OCI-LY3 (cell line): ENCODE data around the gene ACOX1.

Experiments
- H2AFZ ChIP-seq: fragments of 200-600, 300-600 bp; shearing (Covaris generic); 2 replicates; pipeline ENCODE4 v1.6.0; 2014; ENCODE audit warnings: antibody characterized with exemption, low read depth, low read length
- H3K27ac ChIP-seq: fragments of 200-600, 300-600 bp; sonication (generic); 2 replicates; pipeline ENCODE4 v1.5.1; 2014; ENCODE audit warnings: mild to moderate bottlenecking, low read length, moderate library complexity, mixed read lengths
- H3K27me3 ChIP-seq: fragments of 200-600, 300-600 bp; sonication (generic); 2 replicates; pipeline ENCODE4 v1.6.1; 2014; ENCODE audit warnings: low read depth, low read length, mixed read lengths
- H3K36me3 ChIP-seq: fragments of 200-600, 300-600 bp; sonication (generic); replicated peaks from 2 replicates; pipeline ENCODE3; 2014; ENCODE audit warnings: low read depth, low read length, mixed read lengths
- H3K4me1 ChIP-seq: fragments of 300-600, 200-600 bp; sonication (generic); 2 replicates; pipeline ENCODE4 v1.6.1; 2014; ENCODE audit warnings: low read length, mixed read lengths
- H3K4me2 ChIP-seq: fragments of 200-600, 300-600 bp; sonication (generic); 2 replicates; pipeline ENCODE4 v1.6.1; 2014; ENCODE audit warnings: low read length, mixed read lengths
- H3K4me3 ChIP-seq: fragments of 300-600, 200-600 bp; sonication (generic); 2 replicates; pipeline ENCODE4 v1.5.1; 2014; ENCODE audit warnings: antibody characterized with exemption, mild to moderate bottlenecking, low read length, moderate library complexity
- H3K79me2 ChIP-seq: fragments of 300-600, 200-600 bp; shearing (Covaris generic); 2 replicates; pipeline ENCODE4 v1.6.1; 2014; ENCODE audit warnings: mild to moderate bottlenecking, low read length, mixed read lengths
- H3K9ac ChIP-seq: fragments of 300-600, 200-600 bp; shearing (Covaris generic); 2 replicates; pipeline ENCODE4 v1.6.0; 2014; ENCODE audit warnings: mild to moderate bottlenecking, low read length, moderate library complexity
- H3K9me3 ChIP-seq: fragments of 200-600, 300-600 bp; shearing (Covaris generic); 2 replicates; pipeline ENCODE4 v1.6.1; 2014; ENCODE audit warnings: low read length, mixed read lengths; ENCODE audit not compliant: insufficient read depth
- H4K20me1 ChIP-seq: fragments of 200-600, 300-600 bp; sonication (generic); 2 replicates; pipeline ENCODE4 v1.6.1; 2016; ENCODE audit warnings: low read length, mixed read lengths; ENCODE audit not compliant: insufficient read depth
- EZH2phosphoT487 ChIP-seq: fragments of 200-600 bp; shearing (Covaris generic); IDR thresholded peaks from 2 replicates; pipeline ENCODE4 v1.6.1; 2018; ENCODE audit warnings: antibody characterized with exemption, mixed run types, low read depth
- TF ChIP-seq, protein P1 (sequence below): fragments of 200-600, 300-600 bp; sonication (generic); IDR thresholded peaks from 2 replicates; pipeline ENCODE4 v1.5.1; 2014; ENCODE audit warnings: antibody characterized with exemption, low read length, low read depth

The ACOX1 gene

DNA sequence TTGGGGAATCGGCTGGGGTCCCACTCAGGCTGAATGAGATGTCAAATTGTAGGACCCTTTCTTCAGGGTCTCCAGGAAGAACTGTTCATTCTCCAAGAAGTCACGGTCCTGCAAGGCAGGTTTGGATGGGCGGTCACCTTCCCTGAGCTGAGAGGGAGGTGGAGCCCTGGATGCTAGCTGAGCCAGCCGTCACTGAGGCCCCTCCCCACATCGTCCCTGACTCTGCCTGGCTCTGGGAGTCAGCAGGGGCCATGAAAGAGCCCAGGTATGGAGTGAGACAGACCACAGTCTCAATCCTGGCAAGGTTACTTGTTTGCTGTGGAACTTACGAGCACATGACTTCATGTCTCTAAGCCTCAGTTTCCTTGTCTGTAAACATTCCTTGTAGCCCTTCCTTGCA is 68.3 kb downstream of the ACOX1 start:
- H3K4me3 ChIP-seq: no peak overlapping the region
- H3K4me1 ChIP-seq: peaks cover 9% of the 10 kb centered on the region
- H2AFZ ChIP-seq: no peak overlapping the region
- H3K27me3 ChIP-seq: no peaks in the 10 kb centered on the region
- H3K79me2 ChIP-seq: no peaks in the 10 kb centered on the region
- H4K20me1 ChIP-seq: no peaks in the 10 kb centered on the region
- no peak overlapping the region for H3K9ac ChIP-seq
- no peaks in the 10 kb centered on the region for H3K36me3 ChIP-seq
- no peak overlapping the region for H3K4me2 ChIP-seq
- TF ChIP-seq EZH2phosphoT487: no peak
- TF ChIP-seq, protein P1, sequence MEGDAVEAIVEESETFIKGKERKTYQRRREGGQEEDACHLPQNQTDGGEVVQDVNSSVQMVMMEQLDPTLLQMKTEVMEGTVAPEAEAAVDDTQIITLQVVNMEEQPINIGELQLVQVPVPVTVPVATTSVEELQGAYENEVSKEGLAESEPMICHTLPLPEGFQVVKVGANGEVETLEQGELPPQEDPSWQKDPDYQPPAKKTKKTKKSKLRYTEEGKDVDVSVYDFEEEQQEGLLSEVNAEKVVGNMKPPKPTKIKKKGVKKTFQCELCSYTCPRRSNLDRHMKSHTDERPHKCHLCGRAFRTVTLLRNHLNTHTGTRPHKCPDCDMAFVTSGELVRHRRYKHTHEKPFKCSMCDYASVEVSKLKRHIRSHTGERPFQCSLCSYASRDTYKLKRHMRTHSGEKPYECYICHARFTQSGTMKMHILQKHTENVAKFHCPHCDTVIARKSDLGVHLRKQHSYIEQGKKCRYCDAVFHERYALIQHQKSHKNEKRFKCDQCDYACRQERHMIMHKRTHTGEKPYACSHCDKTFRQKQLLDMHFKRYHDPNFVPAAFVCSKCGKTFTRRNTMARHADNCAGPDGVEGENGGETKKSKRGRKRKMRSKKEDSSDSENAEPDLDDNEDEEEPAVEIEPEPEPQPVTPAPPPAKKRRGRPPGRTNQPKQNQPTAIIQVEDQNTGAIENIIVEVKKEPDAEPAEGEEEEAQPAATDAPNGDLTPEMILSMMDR: no peak
- H3K27ac ChIP-seq: no peak overlapping the region
- peaks cover 3% of the 10 kb centered on the region; the same call in 1 of the 2 replicates for H3K9me3 ChIP-seq

DNA sequence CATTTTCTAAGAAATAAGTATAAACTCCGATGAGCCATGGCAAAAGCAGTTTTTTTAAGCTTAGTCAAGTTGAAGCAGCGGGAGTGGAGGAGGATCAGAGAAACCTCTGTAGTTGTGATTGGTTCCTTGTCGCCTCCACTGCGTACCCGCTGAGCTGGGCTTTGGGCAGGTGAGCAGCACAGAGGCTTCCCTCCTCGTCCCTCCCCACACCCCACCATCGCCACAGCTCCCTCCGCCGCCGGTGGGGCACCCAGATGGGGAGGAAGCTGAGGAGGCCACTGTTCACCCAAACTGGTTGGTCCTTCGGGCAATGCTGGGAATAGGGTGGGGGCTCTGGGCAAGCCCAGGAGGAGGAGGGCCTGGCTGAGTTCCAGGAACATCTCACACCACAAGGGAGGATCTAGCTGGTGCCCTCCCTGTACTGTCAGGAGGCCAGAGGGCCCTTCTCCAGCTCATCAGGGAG is 69.1 kb downstream of the ACOX1 start:
- Histone ChIP-seq H3K4me1 (peaks cover 10% of the 10 kb centered on the region), H3K36me3 (no peaks in the 10 kb centered on the region), H3K9me3 (peaks cover 3% of the 10 kb centered on the region; the same call in 1 of the 2 replicates), H3K79me2 (no peaks in the 10 kb centered on the region), H3K4me3 (no peak overlapping the region), H3K27me3 (no peaks in the 10 kb centered on the region), H3K9ac (no peak overlapping the region), H3K4me2 (no peak overlapping the region), H3K27ac (no peak overlapping the region), H4K20me1 (no peaks in the 10 kb centered on the region), H2AFZ (no peak overlapping the region)
- TF ChIP-seq, protein P1: no peak
- no peak for TF ChIP-seq EZH2phosphoT487

DNA sequence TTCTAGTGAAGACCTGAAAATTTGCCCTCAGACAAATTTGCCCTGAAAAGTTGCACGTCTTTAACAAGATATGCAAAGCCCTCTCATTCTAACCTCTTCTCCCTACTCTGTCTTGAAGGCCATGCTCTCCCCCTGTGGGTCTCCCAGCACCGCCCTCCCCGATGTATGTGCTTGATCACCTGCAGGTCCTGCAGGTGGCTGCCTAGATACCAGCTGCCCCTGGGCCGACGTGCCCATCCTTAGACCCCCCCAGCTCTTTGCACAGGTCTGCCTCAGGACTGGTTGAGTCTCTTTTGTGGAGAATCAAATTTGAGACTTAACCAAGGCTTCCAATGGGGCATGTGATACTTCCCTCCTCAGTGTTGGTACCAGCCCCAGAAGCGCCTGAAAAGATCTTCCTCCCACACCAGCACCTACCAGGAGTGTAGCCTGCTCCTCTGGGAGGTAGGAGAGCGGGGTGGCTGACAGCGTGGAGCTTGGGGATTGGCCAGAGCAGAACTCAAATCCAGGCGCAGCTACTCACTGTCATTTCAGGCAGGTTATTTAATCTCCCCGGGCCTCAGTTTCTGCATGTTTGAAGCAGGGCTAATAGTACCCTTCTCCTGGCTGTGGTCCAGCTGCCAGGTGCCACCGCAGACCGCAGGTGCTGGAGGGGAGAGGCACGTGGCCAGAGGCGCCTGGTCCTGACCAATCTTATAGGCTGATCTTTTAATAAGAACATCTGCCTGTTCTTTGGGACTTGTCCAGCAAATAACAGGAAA is 69.7 kb downstream of the ACOX1 start:
- no peak overlapping the region for H3K4me3 ChIP-seq
- H3K9ac ChIP-seq: no peak overlapping the region
- no peak for TF ChIP-seq EZH2phosphoT487
- TF ChIP-seq, protein P1: no peak
- no peak overlapping the region for H3K4me2 ChIP-seq
- no peak overlapping the region for H3K27ac ChIP-seq
- no peaks in the 10 kb centered on the region for H4K20me1 ChIP-seq
- peaks cover 3% of the 10 kb centered on the region for H3K79me2 ChIP-seq
- H3K36me3 ChIP-seq: no peaks in the 10 kb centered on the region
- H3K4me1 ChIP-seq: peaks cover 10% of the 10 kb centered on the region
- H3K27me3 ChIP-seq: no peaks in the 10 kb centered on the region
- no peak overlapping the region for H2AFZ ChIP-seq
- peaks cover 3% of the 10 kb centered on the region; the same call in 1 of the 2 replicates for H3K9me3 ChIP-seq

DNA sequence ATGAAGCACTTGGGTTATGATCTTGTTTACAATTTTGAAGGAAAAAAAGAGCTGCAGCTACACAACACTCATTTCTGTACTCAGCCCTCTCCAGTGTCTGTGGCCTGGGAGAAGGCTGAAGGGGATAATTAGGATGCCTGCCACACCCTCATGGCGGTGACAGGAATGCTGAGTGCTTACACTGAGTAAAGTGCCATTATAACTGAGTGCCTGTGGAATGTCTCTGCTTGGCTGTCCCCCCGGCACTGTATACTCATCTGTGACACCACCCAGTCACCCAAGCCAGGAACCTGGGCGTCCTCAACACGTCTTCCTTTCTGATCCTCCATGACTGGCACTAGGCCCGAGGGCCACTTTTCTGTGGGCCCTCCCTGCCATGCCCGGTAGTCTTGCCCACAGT is 70.8 kb downstream of the ACOX1 start:
- Histone ChIP-seq H3K9me3 (peaks cover 3% of the 10 kb centered on the region; the same call in 1 of the 2 replicates), H3K79me2 (peaks cover 13% of the 10 kb centered on the region), H3K4me3 (no peak overlapping the region), H3K9ac (no peak overlapping the region), H3K27ac (no peak overlapping the region), H3K27me3 (no peaks in the 10 kb centered on the region), H4K20me1 (no peaks in the 10 kb centered on the region), H3K4me1 (peaks cover 17% of the 10 kb centered on the region), H3K4me2 (no peak overlapping the region), H3K36me3 (no peaks in the 10 kb centered on the region), H2AFZ (no peak overlapping the region)
- TF ChIP-seq, protein P1: no peak
- no peak for TF ChIP-seq EZH2phosphoT487
